Measurements from ENCODE around the gene DCDC1.

DNA sequence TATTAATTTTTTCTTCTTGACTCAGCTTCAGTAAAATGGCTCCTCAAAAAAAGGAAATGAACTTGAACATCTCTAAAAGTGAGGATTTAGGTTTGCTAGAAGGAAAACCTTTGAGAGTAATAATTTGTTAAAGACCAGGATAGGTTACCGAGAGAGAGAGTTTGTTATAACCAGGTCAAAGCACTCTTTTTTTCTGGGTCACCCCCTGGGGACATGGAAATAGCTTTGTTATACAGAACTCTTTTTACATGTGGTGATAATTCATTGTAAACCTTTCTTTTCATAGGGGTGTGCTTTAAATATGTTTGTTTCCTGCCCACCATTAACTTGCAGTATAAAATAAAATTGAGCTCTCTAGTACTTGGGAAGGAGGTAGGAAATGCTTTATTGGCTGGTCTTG, 47.8 kb upstream of the DCDC1 start:
- TF ChIP-seq, protein P1, sequence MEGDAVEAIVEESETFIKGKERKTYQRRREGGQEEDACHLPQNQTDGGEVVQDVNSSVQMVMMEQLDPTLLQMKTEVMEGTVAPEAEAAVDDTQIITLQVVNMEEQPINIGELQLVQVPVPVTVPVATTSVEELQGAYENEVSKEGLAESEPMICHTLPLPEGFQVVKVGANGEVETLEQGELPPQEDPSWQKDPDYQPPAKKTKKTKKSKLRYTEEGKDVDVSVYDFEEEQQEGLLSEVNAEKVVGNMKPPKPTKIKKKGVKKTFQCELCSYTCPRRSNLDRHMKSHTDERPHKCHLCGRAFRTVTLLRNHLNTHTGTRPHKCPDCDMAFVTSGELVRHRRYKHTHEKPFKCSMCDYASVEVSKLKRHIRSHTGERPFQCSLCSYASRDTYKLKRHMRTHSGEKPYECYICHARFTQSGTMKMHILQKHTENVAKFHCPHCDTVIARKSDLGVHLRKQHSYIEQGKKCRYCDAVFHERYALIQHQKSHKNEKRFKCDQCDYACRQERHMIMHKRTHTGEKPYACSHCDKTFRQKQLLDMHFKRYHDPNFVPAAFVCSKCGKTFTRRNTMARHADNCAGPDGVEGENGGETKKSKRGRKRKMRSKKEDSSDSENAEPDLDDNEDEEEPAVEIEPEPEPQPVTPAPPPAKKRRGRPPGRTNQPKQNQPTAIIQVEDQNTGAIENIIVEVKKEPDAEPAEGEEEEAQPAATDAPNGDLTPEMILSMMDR (IDR thresholded peaks at IDR 0.05; ENCODE audit: low read depth, low read length), result no peak
- TF ChIP-seq POLR2A (IDR thresholded peaks at IDR 0.05; ENCODE audit: extremely low read depth, insufficient read length), result no peak
- no peak for TF ChIP-seq MYC (IDR thresholded peaks at IDR 0.05; ENCODE audit: low read depth, low read length)
